Urothelium cell line (cell line): Measurements from ENCODE around the gene SMIM41.

Experiments used
- DNase-seq: peaks from one replicate; pipeline ENCODE4 v3.0.0; 2011; ENCODE audit warnings: low spot score, mixed read lengths
- FAIRE-seq: peaks from 2 replicates; lab custom pipeline; 2011; peaks lifted over from hg19 to GRCh38; lab: Jason Lieb, UNC

Gene SMIM41

GRCh38 chr12:52119398-52120254 lies 40.1 kb downstream of the SMIM41 start:
- DNase-seq (peak; percentile 49), FAIRE-seq (no peak)

- no peak for FAIRE-seq
- DNase-seq = no peak
These were observed 41.7 kb downstream of the SMIM41 start for GRCh38 chr12:52120951-52121823.

DNA sequence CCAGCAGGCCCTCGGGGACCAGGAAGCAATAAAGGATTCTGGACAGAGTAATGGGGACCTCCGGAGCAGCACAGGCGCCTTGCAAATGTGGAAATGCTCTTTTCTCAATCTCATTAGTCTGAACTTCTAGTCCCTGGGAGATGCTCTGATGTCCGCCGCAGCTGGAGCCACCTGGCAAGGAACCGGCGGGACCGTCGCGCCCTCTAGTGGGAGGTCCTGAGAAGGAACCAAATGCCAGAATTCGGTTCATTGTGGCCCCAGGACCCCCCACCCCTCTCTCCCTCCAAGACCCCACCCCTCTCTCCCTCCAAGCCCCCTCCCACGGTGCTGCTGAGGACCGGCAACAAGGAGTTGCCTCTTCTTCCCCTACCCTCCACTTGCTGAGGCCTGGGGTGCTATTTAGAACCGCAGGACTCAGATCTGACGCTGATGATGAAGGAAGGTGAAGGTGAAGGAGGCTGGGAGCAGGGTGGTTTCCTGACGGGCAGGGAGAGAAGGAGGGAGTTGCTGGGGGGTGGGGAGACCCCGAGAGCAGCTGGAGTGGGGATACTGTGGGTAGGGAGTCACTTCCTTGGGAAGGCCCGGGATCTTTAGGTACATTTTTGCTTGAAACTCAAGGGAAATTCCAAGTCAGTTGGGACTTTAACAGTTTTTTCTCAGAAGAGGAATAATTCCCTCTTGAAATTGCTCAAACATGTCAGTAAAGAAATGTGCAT lies 42.5 kb downstream of the SMIM41 start:
- DNase-seq = peak; percentile 79
- FAIRE-seq = no peak

GRCh38 chr12:52122540-52122871 lies 43.0 kb downstream of the SMIM41 start:
- FAIRE-seq (no peak), DNase-seq (no peak)

- DNase-seq (no peak), FAIRE-seq (no peak)
These were observed 43.4 kb downstream of the SMIM41 start for GRCh38 chr12:52122904-52123303.

DNA sequence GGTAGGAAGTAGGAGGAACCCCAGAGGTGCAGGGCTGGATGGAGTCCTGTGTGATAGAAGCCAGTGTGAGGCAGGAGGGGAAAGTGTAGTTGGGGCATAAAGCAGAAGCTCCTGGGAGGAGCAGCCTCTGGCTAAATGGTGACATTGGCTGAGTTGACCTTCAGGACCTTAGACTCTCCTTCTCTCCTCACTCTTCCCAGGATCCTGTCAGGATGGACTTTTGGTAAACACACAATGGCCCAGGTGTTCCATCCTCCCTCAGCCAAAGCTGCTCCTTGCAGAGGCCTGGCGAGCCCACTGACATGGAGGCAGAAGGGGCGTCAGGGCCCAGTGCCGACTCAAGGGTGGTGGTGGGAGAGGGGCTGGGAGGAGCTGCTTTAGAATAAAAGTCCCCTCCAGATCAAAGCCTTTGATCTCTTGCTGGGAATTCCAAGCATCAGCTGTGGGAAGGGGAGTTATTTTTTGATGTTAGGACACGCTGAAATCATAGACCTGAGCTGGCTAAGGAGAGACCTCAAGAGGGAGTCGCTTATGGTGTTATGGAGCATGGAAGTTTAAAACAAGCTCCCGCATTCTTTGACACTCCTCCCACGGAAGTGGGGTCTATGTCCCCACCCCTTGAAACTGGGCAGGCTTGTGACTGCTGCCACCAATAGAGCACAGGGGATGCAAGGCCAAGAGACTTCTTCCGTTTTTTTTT lies 44.1 kb downstream of the SMIM41 start:
- DNase-seq = no peak
- no peak for FAIRE-seq

- no peak for FAIRE-seq
- DNase-seq = peak; percentile 0
These were observed 46.0 kb downstream of the SMIM41 start for GRCh38 chr12:52125476-52125900.

- FAIRE-seq (no peak), DNase-seq (peak; percentile 2)
These were observed 46.6 kb downstream of the SMIM41 start for GRCh38 chr12:52126050-52126604.

- FAIRE-seq = no peak
- DNase-seq = peak; percentile 2
These were observed 47.4 kb downstream of the SMIM41 start for GRCh38 chr12:52126605-52127578.

DNA sequence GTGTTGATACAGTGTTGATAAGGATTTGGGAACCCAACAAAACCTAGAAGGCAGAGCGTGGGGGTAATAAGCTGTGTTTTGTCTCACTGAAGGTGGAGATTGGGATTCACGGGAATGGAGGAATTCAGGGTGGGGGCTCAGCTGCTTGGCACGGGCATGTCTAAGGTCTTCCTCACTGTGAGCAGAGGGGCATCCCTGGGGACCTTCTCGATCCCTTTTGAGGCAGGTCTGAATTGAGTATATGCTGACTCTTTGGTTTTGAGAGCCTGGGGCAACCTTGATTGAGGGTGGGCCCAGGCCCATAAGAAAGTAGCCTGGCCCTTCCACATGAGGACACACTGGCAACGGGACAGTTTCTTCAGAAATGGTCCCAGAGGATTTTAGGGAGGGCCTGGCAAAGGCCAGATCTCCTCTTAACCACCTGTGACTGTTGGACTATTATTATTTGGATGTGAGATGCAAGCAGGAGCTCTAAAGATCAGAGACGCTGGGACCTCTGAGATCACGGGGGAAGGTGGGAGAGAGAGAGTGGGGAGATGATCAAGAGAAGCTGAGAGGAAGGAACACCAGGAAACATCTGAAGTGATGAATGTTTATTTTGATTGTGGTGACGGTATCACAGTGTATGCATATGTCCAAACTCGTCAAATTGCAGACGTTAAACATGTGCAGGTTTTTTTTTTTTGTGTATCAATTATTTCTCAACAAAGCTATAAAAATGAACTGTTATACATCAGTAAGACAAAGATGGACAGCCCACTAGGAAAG lies 48.4 kb downstream of the SMIM41 start:
- no peak for DNase-seq
- FAIRE-seq = no peak

GRCh38 chr12:52130711-52131110 lies 51.2 kb downstream of the SMIM41 start:
- no peak for FAIRE-seq

GRCh38 chr12:52132754-52133161 lies 53.3 kb downstream of the SMIM41 start:
- DNase-seq (no peak), FAIRE-seq (no peak)

More at GRCh38 chr12:52130711-52131110, 51.2 kb downstream of the SMIM41 start:
- no peak for DNase-seq

- DNase-seq = no peak
- no peak for FAIRE-seq
These were observed 58.2 kb downstream of the SMIM41 start for GRCh38 chr12:52137746-52138145.

DNA sequence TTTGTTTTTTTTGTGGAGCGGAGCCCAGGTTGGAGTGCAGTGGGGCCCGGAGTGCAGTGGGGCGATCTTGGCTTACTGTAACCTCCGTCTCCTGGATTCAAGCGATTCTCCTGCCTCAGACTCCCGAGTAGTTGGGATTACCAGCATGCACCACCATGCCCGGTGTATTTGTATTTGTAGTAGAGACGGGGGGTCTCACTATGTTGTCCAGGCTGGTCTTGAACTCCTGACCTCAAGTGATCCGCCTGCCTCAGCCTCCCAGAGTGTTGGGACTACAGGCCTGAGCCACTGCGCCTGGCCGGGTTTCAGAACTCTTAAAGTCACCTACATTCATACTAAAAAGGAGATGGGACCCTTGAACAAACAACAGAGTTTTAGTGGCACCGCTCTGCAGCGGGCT lies 59.6 kb downstream of the SMIM41 start:
- DNase-seq (no peak), FAIRE-seq (no peak)

DNA sequence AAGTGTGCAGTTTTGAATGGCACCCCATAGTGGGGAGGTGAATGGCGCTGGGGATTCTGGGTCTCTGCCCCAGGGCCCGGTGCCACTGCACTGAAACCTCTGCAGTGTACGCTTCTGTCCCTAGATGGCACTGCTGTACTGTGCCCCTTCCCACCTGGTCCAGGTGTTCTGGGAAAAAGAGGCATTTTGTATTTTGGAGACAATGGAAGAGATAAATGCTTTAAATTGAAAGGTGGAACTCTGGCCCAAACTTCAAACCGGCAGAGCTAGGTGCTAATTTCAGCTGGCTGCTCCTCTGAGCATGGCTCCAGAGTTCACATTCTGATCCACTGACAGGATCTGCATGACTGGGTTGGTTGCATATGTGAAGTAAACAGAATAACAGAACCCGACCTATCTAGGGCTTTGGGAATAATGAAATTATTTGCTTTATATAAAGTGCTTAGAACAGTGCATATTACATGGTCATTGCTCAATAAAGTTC lies 60.1 kb downstream of the SMIM41 start:
- FAIRE-seq (no peak), DNase-seq (peak; percentile 87)

DNA sequence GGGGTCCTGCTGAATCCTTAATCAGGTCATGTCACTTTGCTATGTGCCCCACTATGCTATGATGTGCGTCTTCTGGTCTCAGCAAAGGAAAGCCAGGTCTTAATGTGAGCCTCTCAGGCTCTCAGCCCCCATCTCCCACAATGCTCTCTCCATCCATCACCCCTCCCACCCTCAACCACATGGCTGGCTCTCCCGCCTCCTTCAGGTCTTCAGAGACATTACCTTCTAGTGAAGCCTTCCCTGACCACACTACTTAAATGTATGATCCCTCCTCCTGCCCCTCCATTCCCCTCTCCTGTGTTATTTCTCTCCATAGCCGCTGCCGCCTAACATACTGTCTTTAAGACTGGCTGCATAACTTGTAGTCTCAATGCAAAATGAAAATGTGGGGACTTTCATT lies 61.8 kb downstream of the SMIM41 start:
- FAIRE-seq (no peak), DNase-seq (no peak)

GRCh38 chr12:52141875-52142274 lies 62.4 kb downstream of the SMIM41 start:
- DNase-seq (no peak), FAIRE-seq (no peak)

- FAIRE-seq (no peak), DNase-seq (no peak)
These were observed 62.9 kb downstream of the SMIM41 start for GRCh38 chr12:52142431-52142830.
